Esophagus squamous epithelium (tissue), 5 donors: ENCODE measurements around the gene EHHADH. TPM values are rescaled to one million over a fixed set of nuclear protein-coding genes. Genes with fewer than 3 reads are reported as not detected.

Experiments used
- DNase-seq: peaks from one replicate; lab custom pipeline; 2025; lab: John Stamatoyannopoulos, UW
- H3K27ac ChIP-seq, 4 donors: fragments of 200-600 bp; sonication (generic); one replicate each; pipeline ENCODE4 v1.5.1; 2016 to 2019; ENCODE audit warnings: mild to moderate bottlenecking in 1 of 4
- H3K27me3 ChIP-seq, 4 donors: fragments of 200-600 bp; sonication (generic); 1 replicate in 3 of 4; 2 replicates in 1 of 4; pipeline versions ENCODE4 v1.5.1 to v1.6.0; 2017 to 2021; ENCODE audit warnings: antibody characterized with exemption in 1 of 4
- H3K36me3 ChIP-seq, 3 donors: fragments of 200-600 bp; sonication (generic); one replicate each; pipeline ENCODE4 v1.5.1; 2016 to 2019
- H3K4me1 ChIP-seq, 3 donors: fragments of 200-600 bp; sonication (generic); one replicate each; pipeline ENCODE4 v1.5.1; 2017 to 2019
- H3K4me3 ChIP-seq, 4 donors: fragments of 200-600 bp; sonication (generic); 1 replicate in 3 of 4; 2 replicates in 1 of 4; pipeline ENCODE4 v1.5.1; 2016 to 2019; ENCODE audit warnings: mild to moderate bottlenecking in 2 of 4, moderate library complexity in 1 of 4
- H3K9me3 ChIP-seq, 3 donors: fragments of 200-600 bp; sonication (generic); one replicate each; pipeline ENCODE4 v1.5.1; 2016 to 2019
- POLR2A ChIP-seq, 4 donors: fragments of 450-650 bp; IDR thresholded peaks; one replicate each; pipeline ENCODE4 v1.6.1; 2017; ENCODE audit warnings: antibody characterized with exemption in 4 of 4, mild to moderate bottlenecking in 4 of 4, moderate library complexity in 3 of 4
- WGBS, 2 donors: methylation state at CpG; one replicate each; pipeline ENCODE4 v1.1.5; 2018; 5-methylcytosine and 5-hydroxymethylcytosine counted together
- intact Hi-C: fragments of 100-400 bp; cut with DNase I; formaldehyde crosslinking; loops from one replicate; pipeline ENCODE4 v1.15.0; 2022
- total RNA-seq, 4 donors: library from RNA; depleted of rRNA; stranded (reverse); fragments of >200 nt; gene quantifications; one replicate each; pipeline ENCODE4 v1.1.0, GENCODE V29; 2016
- TF ChIP-seq, protein P1 (sequence below), 6 experiments: fragments of 450-650 bp in 4 of 6; fragments of 200-600 bp in 2 of 6; sonication (generic) in 2 of 6; IDR thresholded peaks; one replicate each; pipeline ENCODE4 v1.5.1; 2016 to 2019; ENCODE audit warnings: antibody characterized with exemption in 6 of 6, mild to moderate bottlenecking in 4 of 6, moderate library complexity in 4 of 6
- donor health status: DM: yes; HTN: yes; CAD: no.

Gene EHHADH
- total RNA-seq, 4 donors from 2014 or later, result 5.7 to 6.3 (median 5.9) TPM

DNA sequence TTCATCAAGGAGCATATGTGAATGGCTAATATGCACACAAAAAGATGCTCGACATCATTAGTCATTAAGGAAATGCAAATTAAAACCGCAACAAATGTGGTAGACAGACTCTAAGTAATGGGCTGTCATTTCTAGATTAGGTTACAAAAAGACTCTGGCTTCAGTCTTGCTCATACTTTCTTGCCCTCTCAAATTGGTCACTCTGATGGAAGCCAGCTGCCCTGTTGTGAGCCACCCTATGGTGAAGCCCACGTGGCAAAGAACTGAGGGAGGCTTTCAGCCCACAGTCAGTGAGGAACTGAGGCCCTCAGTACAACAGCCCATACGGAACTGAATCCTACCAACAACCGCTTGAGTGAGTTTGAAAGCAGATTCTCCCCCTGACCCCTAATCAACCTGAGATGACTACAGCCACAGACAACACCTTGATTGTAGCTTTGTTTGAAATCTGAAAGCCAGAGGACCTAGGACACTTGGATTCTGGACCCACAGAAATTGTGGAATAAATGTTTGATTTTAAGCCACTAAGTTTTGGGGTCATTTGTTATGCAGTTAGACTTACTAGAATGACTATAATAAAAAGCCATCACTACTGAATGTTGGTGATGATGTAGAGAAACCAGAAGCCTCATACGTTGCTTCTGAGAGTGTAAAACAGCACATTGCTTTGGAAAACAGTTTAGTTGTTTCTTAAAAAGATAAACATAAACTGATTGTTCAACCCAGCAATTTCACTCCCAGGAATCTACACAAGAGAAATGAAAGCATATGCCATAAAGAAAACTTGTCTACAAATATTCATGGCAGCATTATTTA lies 45.7 kb downstream of the EHHADH start:
- intact Hi-C loops, result no loop called here

DNA sequence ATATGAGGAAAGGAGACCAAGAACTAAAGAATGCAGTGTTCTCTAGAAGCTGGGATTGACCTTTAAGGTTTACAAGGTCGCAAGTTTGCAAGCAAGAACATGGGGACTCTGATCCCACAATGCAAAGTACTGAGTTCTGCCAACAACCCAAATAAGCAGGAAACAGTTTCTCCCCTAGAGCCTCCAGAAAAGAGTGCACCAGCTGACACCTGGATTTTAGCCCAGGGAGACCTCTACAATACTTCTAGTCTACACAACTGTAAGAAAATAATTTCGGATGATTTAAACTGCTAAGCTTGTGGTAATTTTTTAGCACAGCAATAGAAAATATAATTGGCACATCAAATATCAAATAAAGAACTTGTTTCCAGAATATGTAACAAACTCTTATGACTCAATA lies 46.4 kb downstream of the EHHADH start:
- Histone ChIP-seq H3K4me3 (no peak overlapping the region), H3K9me3 (no peaks in the 10 kb centered on the region), H3K4me1 (peaks cover 0 to 22% (median 0%) of the 10 kb centered on the region in 3 donors), H3K36me3 (peaks cover 0 to 12% (median 0%) of the 10 kb centered on the region in 3 donors), H3K27me3 (no peaks in the 10 kb centered on the region), H3K27ac (no peak overlapping the region)
- intact Hi-C loops, result no loop called here
- 38 to 48% methylated on average over 2 of the region's 2 CpGs for WGBS, 2 donors
- no peak for DNase-seq
- TF ChIP-seq POLR2A (IDR thresholded peaks at IDR 0.05), result no peak
- TF ChIP-seq, protein P1, sequence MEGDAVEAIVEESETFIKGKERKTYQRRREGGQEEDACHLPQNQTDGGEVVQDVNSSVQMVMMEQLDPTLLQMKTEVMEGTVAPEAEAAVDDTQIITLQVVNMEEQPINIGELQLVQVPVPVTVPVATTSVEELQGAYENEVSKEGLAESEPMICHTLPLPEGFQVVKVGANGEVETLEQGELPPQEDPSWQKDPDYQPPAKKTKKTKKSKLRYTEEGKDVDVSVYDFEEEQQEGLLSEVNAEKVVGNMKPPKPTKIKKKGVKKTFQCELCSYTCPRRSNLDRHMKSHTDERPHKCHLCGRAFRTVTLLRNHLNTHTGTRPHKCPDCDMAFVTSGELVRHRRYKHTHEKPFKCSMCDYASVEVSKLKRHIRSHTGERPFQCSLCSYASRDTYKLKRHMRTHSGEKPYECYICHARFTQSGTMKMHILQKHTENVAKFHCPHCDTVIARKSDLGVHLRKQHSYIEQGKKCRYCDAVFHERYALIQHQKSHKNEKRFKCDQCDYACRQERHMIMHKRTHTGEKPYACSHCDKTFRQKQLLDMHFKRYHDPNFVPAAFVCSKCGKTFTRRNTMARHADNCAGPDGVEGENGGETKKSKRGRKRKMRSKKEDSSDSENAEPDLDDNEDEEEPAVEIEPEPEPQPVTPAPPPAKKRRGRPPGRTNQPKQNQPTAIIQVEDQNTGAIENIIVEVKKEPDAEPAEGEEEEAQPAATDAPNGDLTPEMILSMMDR (IDR thresholded peaks at IDR 0.05), result no peak

More for the DNA sequence above, 45.7 kb downstream of the EHHADH start:
- TF ChIP-seq, protein P1 (IDR thresholded peaks at IDR 0.05), result no peak
- TF ChIP-seq POLR2A (IDR thresholded peaks at IDR 0.05), result no peak
- no peaks in the 10 kb centered on the region for H3K9me3 ChIP-seq
- no peak for DNase-seq
- H3K4me1 ChIP-seq, result peaks cover 0 to 22% (median 0%) of the 10 kb centered on the region in 3 donors
- H3K36me3 ChIP-seq, result peaks cover 0 to 9% (median 0%) of the 10 kb centered on the region in 3 donors
- H3K27me3 ChIP-seq, result no peaks in the 10 kb centered on the region
- H3K4me3 ChIP-seq, result no peak overlapping the region
- 46 to 54% methylated on average over 5 to 6 of the region's 6 CpGs for WGBS, 2 donors
- no peak overlapping the region for H3K27ac ChIP-seq

DNA sequence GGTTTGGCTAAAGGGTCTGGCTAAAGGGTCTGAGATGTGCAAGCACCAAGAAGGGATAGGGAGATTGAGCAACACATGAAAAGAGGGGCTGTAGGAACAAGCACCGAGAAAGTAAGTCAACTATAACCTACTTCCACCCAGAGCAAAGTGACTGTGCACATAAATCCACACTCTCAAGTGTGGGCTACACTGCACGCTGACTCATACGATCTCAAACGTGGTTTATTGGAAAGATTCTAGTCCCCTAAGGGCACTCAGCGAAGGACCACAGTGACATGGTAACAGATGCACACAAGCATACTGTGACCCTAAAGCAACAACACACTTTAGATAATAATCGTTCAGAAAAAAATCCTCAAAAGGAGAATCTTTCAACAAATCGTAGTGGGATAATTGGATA lies 48.0 kb downstream of the EHHADH start:
- intact Hi-C loops, result no loop called here
- H3K4me3 ChIP-seq, result no peak overlapping the region
- WGBS, 2 donors, result 68 to 70% methylated on average over 6 to 7 of the region's 7 CpGs
- peaks cover 0 to 15% (median 0%) of the 10 kb centered on the region in 3 donors for H3K36me3 ChIP-seq
- H3K27me3 ChIP-seq, result no peaks in the 10 kb centered on the region
- H3K4me1 ChIP-seq, result peaks cover 0 to 16% (median 0%) of the 10 kb centered on the region in 3 donors
- TF ChIP-seq, protein P1 (IDR thresholded peaks at IDR 0.05), result no peak
- TF ChIP-seq POLR2A (IDR thresholded peaks at IDR 0.05), result no peak
- H3K9me3 ChIP-seq, result no peaks in the 10 kb centered on the region
- H3K27ac ChIP-seq, result no peak overlapping the region
- DNase-seq, result no peak

DNA sequence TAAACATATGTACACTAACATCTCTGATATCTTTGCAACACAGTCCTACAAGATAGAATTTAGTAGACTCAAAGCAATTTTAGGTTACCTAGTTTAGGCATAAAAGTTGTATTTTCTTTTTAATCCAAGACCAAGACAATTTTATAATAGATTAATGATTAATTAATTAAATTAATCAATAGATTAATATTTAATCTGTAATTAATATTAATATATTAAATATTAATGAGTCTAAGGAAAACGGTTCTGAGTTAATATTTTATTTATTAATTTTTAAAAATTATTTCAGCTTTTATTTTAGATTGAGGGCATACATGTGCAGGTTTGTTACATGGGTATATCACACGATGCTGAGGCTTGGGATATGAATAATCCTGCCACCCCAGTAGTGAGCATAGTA lies 49.0 kb downstream of the EHHADH start:
- intact Hi-C loops, result no loop called here
- peaks cover 0 to 15% (median 0%) of the 10 kb centered on the region in 3 donors for H3K36me3 ChIP-seq
- WGBS, 2 donors, result 81 to 87% methylated on average over 2 of the region's 2 CpGs
- H3K27me3 ChIP-seq, result no peaks in the 10 kb centered on the region
- no peak for TF ChIP-seq POLR2A (IDR thresholded peaks at IDR 0.05)
- TF ChIP-seq, protein P1 (IDR thresholded peaks at IDR 0.05), result no peak
- H3K4me3 ChIP-seq, result no peak overlapping the region
- no peak overlapping the region for H3K27ac ChIP-seq
- no peaks in the 10 kb centered on the region for H3K9me3 ChIP-seq
- H3K4me1 ChIP-seq, result peaks cover 0 to 24% (median 0%) of the 10 kb centered on the region in 3 donors
- no peak for DNase-seq

DNA sequence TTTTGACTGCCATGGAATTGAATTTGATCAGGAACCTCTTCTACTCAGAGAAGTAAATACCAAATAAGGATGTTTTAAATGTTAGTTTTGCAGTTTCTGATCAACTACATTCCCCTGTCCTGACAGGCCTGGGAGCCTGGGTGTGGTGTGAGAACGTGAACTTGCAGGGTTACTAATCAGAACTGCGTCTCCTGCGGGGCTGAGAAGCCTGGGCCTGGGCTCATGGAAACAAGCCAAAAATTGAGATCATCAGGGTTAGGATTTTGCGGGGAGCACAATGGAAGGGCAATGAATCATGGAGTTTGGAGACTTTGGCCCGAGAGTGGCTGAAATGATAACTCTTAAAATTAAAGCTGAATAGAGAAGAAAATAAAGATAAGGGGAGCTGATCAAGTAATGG lies 53.2 kb downstream of the EHHADH start:
- H3K36me3 ChIP-seq, result peaks cover 0 to 15% (median 0%) of the 10 kb centered on the region in 3 donors
- TF ChIP-seq, protein P1 (IDR thresholded peaks at IDR 0.05), result no peak
- TF ChIP-seq POLR2A (IDR thresholded peaks at IDR 0.05), result no peak
- H3K4me1 ChIP-seq, result peaks cover 0 to 17% (median 0%) of the 10 kb centered on the region in 3 donors
- WGBS, 2 donors, result 34 to 35% methylated on average over 4 to 5 of the region's 5 CpGs
- intact Hi-C loops, result no loop called here
- no peak for DNase-seq
- H3K4me3 ChIP-seq, result no peak overlapping the region
- peak overlapping the region; percentile 21 to 75 (median 66) for H3K27ac ChIP-seq
- H3K27me3 ChIP-seq, result no peaks in the 10 kb centered on the region
- no peaks in the 10 kb centered on the region for H3K9me3 ChIP-seq
